ENCODE measurements around the gene SNX9.

The SNX9 gene

GRCh38 chr6:157860505-157860991 lies 37.5 kb downstream of the SNX9 start:
- FAIRE-seq, result no peak

- no peak for FAIRE-seq
Observed at GRCh38 chr6:157861184-157861583, 38.1 kb downstream of the SNX9 start.

GRCh38 chr6:157861814-157862213 lies 38.8 kb downstream of the SNX9 start:
- no peak for FAIRE-seq

- FAIRE-seq, result no peak
Observed at GRCh38 chr6:157862706-157863105, 39.7 kb downstream of the SNX9 start.

GRCh38 chr6:157864185-157864761 lies 41.2 kb downstream of the SNX9 start:
- no peak for FAIRE-seq

- no peak for FAIRE-seq
Observed at GRCh38 chr6:157865249-157865648, 42.2 kb downstream of the SNX9 start.

GRCh38 chr6:157867155-157867559 lies 44.1 kb downstream of the SNX9 start:
- FAIRE-seq, result no peak

- FAIRE-seq, result no peak
Observed at GRCh38 chr6:157867981-157868380, 44.9 kb downstream of the SNX9 start.

GRCh38 chr6:157868835-157869234 lies 45.8 kb downstream of the SNX9 start:
- no peak for FAIRE-seq

GRCh38 chr6:157869673-157870302 lies 46.7 kb downstream of the SNX9 start:
- no peak for FAIRE-seq

GRCh38 chr6:157873735-157874344 lies 50.8 kb downstream of the SNX9 start:
- no peak for FAIRE-seq

- no peak for FAIRE-seq
Observed at GRCh38 chr6:157877149-157877548, 54.1 kb downstream of the SNX9 start.

GRCh38 chr6:157877573-157878438 lies 54.8 kb downstream of the SNX9 start:
- FAIRE-seq, result no peak

- no peak for FAIRE-seq
Observed at GRCh38 chr6:157879034-157879872, 56.2 kb downstream of the SNX9 start.

GRCh38 chr6:157879873-157880254 lies 56.8 kb downstream of the SNX9 start:
- no peak for FAIRE-seq

- FAIRE-seq, result no peak
Observed at GRCh38 chr6:157880534-157880933, 57.5 kb downstream of the SNX9 start.

- no peak for FAIRE-seq
Observed at GRCh38 chr6:157881342-157881741, 58.3 kb downstream of the SNX9 start.

- no peak for FAIRE-seq
Observed at GRCh38 chr6:157884756-157885155, 61.7 kb downstream of the SNX9 start.

- no peak for FAIRE-seq
Observed at GRCh38 chr6:157885211-157885788, 62.3 kb downstream of the SNX9 start.

GRCh38 chr6:157885876-157886275 lies 62.8 kb downstream of the SNX9 start:
- no peak for FAIRE-seq

GRCh38 chr6:157887892-157888291 lies 64.8 kb downstream of the SNX9 start:
- FAIRE-seq, result no peak

Data from G401.6 (cell line).